Epithelial cell of proximal tubule (primary cell): ENCODE measurements around the gene FAM53A. TPM values are rescaled to one million over a fixed set of nuclear protein-coding genes. Genes with fewer than 3 reads are reported as not detected.
"Not testable (repeated sequence)": the region's sequence is repeated elsewhere in the genome, so short reads cannot be mapped to it uniquely, and the experiment has no call there.

Source experiments
- DNase-seq: peaks from one replicate; pipeline ENCODE4 v3.0.0-alpha.2; 2011; ENCODE audit warnings: low read depth
- H3K4me3 ChIP-seq: 2 replicates; pipeline ENCODE4 v1.5.1; 2011; ENCODE audit warnings: low read depth, mild to moderate bottlenecking, low read length
- CTCF ChIP-seq: conservative IDR thresholded peaks from 2 replicates; pipeline ENCODE4 v1.5.1; 2012; ENCODE audit warnings: low read depth, mild to moderate bottlenecking, low read length
- total RNA-seq: library from RNA; depleted of rRNA; stranded (reverse); fragments of >200 nt; gene quantifications from 2 replicates; pipeline ENCODE4 v1.2.3, GENCODE V29; 2015

FAM53A gene
- total RNA-seq, 1 donor from 2014 or later, result 2.5 TPM

DNA sequence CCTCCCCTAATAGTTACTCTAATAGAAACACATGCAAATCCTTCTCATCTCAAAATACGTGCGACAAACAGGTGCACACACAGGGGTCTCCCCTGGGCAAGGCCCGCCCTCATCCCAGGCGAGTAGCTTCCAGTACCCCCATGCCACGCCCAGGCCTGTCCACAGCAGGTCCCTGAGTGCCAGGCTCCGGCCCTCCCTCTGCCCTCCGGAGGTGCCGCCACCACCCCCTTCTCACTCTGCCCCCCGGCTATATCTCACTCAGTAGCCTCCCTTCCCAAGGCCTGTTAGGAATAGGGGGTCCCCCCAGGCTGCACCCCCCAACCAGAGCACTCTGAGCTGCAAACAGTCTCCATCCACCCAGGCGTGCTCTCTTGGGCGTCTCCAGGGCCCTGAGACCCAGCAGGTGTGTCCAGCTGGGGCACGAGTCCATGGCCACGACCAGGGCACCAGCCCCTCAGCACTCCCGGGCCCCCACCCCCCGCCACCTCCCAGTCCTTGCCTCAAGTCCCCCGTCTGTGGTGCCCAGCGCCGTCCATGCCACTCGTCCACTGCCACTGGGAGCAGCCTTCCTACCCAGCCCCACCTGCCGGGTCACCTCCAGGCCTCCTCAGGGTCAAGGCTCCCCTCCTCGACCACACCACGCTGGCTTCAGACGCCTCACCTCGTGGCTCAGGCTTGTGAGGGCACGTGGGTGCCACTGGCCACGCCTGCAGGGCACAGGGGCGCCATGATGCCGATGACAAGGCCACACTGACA, 41.7 kb downstream of the FAM53A start:
- no peak overlapping the region for H3K4me3 ChIP-seq
- no peak for TF ChIP-seq CTCF
- DNase-seq, result no peak

DNA sequence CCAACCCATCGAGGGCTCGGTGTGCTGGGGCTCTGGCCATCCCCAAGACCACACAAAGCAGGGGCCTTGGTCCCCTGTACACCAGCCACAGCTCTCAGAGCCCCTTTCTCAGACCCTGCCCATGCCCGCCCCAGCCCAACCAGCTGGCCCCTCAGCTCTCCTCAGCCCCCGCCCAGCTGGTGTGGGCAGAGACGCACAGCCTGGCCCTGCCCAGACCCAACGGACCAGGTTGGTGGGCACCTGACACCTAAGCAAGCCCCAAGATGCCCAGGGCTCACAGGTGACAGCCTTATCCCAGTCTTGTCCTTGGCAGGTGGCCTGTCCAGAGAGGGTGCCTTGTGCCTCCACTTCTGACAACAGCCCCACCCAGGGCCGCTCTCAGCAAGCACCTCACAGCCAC, 42.4 kb downstream of the FAM53A start:
- no peak for TF ChIP-seq CTCF
- H3K4me3 ChIP-seq, result no peak overlapping the region
- no peak for DNase-seq

DNA sequence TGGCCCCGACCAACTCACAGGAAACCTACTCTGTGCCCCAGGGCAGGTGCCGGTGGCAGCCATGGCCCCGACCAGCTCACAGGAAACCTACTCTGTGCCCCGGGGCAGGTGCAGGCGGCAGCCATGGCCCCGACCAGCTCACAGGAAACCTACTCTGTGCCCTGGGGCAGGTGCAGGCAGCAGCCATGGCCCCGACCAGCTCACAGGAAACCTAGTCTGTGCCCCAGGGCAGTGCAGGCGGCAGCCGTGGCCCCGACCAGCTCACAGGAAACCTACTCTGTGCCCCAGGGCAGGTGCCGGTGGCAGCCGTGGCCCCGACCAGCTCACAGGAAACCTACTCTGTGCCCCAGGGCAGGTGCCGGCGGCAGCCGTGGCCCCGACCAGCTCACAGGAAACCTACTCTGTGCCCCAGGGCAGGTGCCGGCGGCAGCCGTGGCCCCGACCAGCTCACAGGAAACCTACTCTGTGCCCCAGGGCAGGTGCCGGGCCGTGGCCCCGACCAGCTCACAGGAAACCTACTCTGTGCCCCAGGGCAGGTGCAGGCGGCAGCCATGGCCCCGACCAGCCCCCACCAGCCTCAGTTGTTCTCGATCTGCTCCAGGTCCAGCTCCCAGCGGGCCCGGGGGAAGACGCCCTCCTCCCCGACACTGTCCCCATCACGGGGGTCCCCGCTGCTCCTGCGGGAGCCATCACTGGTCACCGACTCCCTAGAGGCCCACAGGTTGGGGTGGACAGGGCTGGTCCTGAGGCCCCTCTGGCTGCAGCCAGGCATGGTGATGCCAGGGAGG, 43.2 kb downstream of the FAM53A start:
- not testable (repeated sequence) for DNase-seq, H3K4me3 ChIP-seq

GRCh38 chr4:1640190-1640589, 43.9 kb downstream of the FAM53A start:
- TF ChIP-seq CTCF, result no peak
- no peak for DNase-seq
- H3K4me3 ChIP-seq, result no peak overlapping the region

DNA sequence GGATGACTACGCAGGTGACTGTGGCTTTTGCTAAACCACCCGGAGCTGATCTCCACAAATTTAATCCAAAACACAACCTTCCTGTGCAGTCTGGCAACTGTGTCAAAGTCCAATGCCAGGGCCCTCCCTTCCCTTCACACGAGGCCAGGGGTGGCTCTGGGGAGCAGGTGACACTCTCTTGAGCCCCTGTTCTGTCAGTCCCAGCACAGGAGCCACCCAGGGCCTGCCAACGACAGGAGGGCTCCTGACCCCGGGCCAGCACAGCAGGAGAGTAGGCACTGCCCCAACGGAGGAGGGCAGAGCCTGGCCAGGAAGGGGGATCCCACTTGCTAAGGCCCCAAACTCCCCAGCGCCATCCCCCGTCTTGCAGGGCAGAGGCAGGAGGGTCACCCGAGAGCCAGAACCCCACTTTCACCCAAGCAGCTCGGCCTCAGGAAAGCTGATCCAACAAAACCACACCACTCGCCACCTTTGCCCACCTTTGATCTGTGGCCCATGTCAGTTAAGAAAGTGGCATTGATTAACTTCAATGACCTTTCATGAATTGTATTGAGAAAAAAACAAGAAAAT, 44.7 kb downstream of the FAM53A start:
- H3K4me3 ChIP-seq, result no peak overlapping the region
- no peak for TF ChIP-seq CTCF
- DNase-seq, result no peak

GRCh38 chr4:1638873-1639272, 45.2 kb downstream of the FAM53A start:
- DNase-seq, result no peak
- TF ChIP-seq CTCF, result no peak

GRCh38 chr4:1638272-1638598, 45.9 kb downstream of the FAM53A start:
- DNase-seq, result no peak
- no peak overlapping the region for H3K4me3 ChIP-seq
- TF ChIP-seq CTCF, result no peak

More at GRCh38 chr4:1638873-1639272, 45.2 kb downstream of the FAM53A start:
- H3K4me3 ChIP-seq, result no peak overlapping the region
